Amygdala (tissue), 56 donors: ENCODE results near the gene RAB31.
"Not testable (repeated sequence)": the region's sequence is repeated elsewhere in the genome, so short reads cannot be mapped to it uniquely, and the experiment has no call there.

Experiments used
- DNase-seq, 56 donors: peaks; one replicate each; lab custom pipeline; 2025; lab: John Stamatoyannopoulos, UW

The RAB31 gene

GRCh38 chr18:9901377-9901776, 193.3 kb downstream of the RAB31 start:
- no peak for DNase-seq

GRCh38 chr18:9902264-9902663, 194.2 kb downstream of the RAB31 start:
- not testable (repeated sequence) for DNase-seq

- no peak for DNase-seq
Observed at GRCh38 chr18:9902832-9903231, 194.7 kb downstream of the RAB31 start.

DNA sequence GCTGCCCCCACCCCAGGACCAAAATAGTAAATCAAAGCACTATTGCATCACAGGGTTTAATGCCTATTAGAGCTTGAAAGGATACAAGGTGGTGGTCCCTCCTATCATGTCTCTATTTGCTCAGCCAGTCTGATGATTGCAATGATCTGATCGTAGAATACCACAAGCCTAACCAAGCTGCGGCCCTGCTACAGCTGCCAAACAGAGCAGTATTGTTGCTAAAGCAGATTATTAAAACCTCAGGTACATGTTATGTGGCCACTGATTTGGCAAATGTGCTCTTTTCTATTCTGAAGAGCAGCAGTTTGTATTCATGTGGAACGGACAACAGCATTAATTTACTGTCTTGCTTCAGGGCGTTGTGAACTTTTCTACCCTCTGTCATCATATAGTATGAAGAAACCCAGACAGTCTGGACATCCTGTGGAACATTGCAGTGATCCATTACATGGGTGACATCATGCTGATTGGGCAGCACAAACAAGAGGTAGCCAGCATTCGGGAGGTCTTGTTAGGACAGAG, 197.4 kb downstream of the RAB31 start:
- DNase-seq: no peak

GRCh38 chr18:9906481-9906880, 198.4 kb downstream of the RAB31 start:
- DNase-seq: no peak

DNA sequence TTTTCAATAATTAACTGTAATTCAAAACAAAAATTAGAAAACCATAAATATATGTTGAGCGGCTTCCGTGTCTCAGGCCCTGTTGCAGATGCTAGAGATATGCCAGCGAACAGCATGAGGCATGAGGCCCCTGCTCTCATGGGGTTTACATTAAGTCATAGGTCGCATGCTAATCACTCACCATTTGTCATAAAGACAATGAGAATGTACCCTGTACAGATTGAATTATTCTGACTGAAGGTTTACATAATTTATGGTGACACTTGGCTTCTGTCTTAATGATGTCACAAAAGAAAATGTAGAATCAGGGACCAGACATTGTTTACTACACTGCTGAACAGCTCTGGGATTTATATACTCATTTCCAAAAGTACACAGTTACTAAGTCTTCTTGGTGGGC, 199.8 kb downstream of the RAB31 start:
- DNase-seq: no peak

DNA sequence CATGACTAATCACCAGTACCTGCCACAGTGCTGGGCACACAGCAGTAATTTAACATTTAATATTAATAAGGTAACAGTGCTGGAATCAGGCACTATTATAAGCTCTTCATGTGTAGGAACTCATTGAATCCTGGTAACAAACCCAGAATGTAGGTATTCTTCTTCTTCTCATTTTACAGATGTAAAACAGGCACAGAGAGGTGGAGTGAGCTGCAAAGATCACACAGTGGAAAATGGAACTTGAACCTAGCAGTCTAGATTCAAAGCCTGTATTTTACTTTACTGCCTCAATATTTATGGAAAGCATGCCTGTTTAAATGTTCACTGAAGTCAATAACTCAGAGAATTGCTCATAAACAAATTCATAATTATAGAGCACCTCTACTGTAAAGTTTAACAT, 202.0 kb downstream of the RAB31 start:
- DNase-seq: no peak

DNA sequence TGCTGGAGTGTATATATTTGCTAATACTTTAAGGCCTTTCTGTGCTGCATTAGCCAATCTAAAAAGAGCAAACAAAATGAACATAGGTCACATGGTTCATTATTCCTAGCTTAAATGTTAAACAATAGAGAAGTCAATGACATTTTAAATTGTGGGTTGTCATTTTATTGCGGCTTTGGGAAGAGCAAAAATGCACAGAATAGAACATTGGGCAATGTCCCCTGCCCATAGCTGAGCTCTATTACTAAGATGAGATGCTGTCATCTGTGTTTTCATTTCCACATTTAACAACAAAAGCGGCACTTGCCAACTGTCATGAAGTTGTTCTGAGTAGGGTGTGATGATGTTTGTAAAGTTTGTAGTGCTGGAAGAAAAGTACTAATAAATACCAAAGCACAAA, 202.6 kb downstream of the RAB31 start:
- no peak for DNase-seq

DNA sequence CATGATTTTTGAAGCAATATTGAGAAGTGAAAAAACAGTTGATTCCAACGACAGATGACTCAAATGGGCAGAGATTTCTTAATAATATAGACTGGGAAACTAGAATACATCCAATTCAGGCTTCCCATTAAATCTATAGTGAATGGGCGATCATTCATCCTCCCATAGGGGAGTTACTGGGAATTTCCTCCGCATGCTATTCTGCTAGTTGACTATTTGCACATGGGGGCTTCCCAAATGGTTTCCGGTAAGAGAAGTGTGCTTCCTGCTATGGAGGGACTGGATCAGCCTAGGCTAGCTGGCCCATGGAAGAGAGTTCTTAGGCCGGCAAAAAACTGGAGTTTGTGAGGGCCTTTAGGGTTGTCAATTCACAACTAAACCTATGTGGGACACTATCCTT, 203.1 kb downstream of the RAB31 start:
- DNase-seq: no peak
